ENCODE data around the gene TMPRSS13.

The TMPRSS13 gene

DNA sequence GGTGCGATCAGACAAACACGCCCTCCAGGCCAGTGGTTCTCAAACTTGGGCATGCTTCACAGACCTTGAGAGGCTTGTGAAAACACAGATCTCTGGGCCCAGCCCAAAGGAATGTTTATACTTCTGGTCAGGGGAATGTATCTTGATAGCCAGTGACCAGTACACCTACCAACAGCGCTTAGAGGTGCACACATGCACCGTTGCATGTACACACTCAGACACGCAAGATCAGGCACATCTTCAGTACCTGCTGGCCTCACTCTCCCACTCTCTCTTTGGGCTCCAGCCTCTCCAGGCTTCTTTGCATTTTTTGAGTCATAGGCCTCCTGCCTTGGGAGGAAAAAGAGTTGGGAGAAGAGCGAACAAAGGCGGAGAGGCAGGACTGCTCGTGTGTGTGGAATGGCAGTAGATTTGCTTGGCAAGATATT lies 41.0 kb downstream of the TMPRSS13 start:
- no peak for DNase-seq (ENCODE audit: low read depth)

DNA sequence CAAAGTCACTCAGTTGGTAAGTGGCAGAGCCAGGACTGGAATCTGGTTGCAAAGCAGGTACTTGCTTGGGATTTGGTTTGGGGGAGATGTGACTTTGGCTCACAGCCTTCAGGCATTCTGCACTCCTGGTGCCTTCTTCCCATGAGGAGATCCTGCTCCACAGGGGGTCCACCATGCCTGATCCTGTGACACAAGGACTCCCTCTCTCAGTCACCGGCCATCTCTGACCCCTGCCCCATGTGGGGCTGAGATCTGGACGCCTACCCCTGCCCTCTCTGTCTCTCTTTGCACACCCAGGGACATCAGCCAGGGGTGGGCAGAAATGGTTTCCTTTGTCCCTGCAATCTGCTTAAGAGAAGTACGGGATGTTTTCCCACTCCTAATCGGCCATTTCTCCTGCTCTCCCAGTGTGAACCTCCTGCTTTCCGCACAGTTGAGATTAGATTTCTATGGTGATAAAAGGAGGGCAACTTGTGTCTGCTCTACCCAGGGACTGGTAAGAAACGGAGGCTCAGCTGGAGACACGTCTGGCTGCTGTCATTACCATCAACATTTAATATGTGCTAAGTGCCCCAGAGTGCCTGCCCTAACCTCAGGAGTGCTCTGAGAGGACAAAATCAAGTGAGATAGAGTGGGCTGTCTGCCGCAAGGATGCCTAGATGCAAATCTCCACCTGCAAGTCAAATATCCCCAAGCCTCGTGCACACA lies 41.6 kb downstream of the TMPRSS13 start:
- DNase-seq (ENCODE audit: low read depth), result no peak

DNA sequence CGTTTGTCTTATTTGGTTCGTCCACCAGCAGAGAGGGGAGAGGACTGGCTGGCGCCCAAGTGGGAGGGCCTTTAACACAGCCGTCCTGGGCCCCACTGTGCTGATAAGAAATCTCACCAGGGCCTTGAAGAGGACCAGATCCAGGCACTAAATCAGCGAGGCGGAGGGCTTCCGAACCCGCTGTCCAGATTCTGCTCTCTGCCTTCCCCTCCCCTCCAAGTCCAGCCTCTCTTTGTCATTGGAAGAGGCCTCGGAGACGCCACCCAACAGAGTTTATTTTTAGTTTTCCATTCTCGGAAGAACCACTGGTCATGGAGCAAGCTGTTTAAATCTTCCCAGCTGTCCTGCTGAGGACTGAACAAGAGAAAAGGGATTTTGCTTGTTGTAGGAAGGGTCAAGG lies 43.4 kb downstream of the TMPRSS13 start:
- DNase-seq (ENCODE audit: low read depth), result no peak

DNA sequence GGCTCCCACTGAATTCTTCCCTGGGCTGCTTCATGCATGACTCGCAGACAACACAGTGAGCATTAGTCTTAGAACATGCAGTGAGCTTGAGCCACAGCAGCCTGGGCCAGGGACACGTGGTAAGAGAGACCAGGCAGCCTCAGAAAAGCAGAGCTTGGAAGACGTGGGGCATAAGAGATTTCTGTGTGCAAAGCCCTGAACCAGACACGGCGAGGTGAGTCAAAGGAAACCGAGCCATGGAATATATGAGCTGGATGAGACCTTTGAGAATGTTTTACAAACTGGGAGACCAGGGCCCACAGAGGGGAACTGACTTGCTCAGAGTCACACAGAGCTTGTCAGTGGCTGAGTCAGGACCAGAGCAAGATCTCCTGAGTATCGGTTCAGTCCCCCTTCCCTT lies 44.2 kb downstream of the TMPRSS13 start:
- no peak for DNase-seq (ENCODE audit: low read depth)

DNA sequence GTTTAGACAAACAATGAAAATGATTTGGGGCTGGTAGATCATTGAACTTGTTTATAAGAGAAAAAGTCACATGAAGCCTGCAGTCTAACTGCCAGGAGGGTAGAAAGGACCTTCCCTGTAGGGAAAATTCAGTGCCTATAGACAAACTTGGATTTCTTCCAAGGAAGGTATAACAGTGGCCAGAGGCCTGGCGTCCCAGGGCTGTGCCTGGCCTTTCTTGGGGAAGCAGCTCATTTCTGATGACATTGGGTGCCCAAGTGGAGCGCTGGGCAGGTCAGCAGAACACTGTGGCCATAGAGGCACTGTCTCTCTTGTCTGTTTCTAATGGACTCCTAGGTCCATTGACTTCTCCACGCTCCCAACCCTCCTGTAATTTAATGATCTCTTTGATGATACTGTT lies 46.1 kb downstream of the TMPRSS13 start:
- DNase-seq (ENCODE audit: low read depth), result no peak

DNA sequence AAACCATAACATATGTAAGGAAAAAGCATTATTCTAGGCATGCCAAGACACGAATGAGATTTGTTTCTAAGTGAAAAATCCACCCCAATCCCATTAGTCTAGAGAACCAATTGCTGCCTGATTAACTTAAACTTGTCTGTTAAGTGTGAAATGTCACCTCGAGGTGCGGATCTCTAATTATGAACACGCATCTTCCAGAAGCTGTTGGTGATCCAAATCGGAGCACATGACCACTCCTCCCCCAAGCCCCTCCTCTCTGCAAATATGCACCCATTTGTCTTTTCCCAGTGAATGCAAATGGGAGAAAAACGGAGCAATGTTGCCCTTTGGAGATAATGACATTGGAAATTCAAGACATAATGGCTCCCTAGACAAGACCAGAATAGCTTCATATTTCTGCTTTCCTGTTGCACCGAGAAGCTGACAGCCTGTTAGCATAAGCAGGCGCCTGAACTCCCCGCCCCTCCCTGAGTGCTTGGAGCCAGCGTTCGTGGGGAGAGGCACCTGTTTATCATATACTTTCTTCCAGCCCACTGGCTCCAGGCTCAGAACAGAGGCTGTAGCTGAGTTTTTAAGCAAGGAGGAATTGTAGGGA lies 46.8 kb downstream of the TMPRSS13 start:
- no peak for DNase-seq (ENCODE audit: low read depth)

DNA sequence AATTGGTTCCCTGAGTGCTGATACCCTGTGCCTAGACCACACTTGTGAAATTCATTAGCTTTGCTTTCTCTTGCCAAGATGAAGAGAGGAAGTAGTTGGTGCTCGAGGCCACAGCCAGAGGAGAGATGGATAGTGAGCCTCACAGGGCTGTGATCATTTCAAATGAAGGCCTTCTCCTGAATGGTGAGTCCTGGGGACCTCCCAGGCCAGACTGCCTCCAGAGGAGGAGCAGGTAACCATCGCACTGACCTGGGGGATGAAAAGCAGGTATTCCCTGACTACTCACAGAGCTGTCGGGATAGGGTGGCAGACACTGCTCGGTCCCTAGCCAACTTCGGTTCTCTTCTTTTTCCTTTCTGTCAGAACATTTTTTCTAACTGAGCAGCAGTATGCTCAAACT lies 48.0 kb downstream of the TMPRSS13 start:
- no peak for DNase-seq (ENCODE audit: low read depth)

DNA sequence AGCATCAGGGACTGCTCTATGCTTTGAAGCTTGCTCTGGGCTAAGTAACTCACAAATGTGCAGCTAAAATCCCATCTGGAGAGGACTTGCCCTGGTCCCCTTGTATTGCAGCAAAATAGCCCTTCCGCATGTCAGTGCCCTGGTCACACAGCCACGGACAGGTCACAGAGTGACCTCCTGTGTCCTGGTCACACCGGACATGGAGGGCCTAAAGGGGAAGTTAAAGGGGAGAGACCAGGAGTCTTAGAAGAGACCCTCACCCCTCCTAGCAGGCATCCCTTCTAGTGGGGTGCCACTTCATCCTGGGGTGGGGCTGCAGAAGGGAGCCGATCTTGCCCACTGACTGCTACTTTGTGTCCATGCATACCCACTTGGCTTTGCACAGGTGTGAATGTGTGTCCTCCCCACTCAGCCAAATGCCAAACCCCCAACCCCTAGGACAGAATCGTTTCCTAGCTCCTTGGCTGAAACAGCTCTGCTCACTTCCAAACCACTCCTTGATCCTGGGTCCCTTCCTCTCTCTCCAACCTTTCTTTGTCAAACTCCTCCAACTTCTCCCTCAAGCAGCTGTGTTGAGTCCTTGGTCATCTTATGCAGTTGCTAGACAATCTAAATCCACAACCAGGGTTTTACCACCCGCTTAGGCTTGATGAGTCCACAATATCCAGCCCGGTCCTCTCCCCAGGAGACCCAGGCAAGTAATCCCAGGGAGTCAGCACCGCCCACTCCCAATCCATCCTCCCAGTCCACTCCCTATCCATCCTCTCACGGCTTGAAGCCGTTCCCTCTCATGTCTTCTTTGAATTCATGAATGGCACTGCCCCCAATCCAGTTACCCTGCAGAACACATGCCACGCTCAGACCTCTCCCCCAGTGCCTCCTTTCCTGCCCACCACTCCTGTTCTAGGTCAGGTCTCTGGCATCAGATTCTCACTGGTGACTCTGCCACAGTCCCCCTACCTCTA lies 49.4 kb downstream of the TMPRSS13 start:
- no peak for DNase-seq (ENCODE audit: low read depth)

DNA sequence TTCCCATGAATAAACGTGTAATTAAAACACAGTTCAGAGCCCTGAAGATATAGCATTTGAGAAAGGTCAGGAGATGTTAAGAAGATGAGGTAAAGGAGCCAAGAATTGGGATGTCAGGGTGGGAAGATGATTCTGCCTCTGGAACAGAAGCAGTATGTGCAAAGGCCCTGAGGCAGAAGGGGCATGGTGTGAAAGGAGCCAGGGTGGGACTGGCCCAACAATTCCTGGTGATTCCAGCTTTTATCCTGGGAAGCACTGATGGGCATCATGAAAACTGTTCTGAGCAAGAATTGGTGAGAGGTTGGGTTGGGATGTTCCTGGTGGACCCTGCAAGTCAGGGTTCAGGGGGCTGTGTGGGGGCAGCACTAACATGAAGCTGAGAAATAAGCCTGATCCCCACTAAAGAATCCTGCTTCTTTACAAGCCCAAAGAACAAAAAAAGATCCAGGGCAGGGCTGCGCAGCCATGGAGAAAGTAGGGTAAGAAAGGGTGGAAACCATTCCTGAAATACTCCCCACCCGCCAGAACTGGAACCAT lies 50.2 kb downstream of the TMPRSS13 start:
- no peak for DNase-seq (ENCODE audit: low read depth)

DNA sequence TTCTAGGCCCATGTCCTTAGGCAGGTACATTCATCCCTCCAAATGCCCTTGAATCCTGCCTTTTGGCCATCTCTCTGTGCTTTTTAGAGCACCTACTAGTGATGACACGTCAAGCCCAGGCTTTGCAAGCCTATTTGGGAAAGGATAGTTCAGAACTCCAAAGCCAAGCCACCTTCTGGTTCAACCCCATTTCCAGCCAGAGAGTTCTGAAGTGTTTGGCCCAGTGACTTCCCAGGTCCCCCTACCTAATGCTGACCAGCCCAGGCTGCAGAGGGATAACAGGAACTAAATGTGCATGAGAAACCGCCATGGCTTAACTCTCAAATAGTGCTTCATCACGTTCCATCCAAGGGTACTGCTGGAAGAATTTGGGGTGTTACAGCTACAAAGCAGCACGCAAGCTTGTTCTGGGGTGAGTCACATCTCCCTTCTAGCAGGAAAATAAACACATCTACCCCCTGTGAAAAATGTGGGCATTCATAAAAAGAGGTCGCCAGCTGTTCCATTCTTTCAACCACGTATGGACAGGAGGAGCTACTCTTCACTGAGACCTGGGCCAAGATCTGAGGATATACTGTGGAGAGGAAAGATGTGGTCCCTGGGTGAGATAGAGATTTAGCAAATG lies 50.8 kb downstream of the TMPRSS13 start:
- no peak for DNase-seq (ENCODE audit: low read depth)

DNA sequence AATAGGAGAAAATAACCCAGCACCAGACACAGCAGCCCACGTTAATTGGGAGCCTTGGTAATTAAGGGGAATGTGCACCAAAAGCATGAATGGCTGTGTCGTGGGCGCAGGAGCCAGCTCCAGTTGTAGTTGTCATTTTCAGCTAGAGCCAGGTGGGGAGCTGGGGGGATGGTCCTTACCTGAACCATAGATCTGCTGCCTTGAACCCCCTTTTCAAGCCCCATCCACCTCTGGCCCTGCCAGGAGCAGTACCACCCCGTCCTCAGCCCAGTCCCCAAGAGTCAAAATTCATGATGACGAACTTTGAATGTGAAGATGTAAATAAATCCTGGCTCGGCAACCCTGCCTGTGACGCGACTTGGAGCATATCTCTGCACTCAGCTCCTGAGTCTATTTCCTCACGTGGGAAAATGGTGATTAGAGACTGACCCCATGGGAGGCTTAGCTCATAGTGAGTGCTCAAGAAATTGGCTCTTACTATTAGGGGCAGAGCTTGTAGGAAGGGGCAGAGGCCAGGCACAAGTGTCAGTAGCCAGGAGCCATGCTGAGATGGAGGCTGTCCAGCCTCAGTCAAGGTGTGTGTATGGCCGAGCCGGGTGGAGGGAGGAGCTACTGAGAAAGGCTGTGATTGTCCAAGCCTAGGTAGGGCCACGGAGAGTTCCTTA lies 52.0 kb downstream of the TMPRSS13 start:
- DNase-seq (ENCODE audit: low read depth), result no peak

DNA sequence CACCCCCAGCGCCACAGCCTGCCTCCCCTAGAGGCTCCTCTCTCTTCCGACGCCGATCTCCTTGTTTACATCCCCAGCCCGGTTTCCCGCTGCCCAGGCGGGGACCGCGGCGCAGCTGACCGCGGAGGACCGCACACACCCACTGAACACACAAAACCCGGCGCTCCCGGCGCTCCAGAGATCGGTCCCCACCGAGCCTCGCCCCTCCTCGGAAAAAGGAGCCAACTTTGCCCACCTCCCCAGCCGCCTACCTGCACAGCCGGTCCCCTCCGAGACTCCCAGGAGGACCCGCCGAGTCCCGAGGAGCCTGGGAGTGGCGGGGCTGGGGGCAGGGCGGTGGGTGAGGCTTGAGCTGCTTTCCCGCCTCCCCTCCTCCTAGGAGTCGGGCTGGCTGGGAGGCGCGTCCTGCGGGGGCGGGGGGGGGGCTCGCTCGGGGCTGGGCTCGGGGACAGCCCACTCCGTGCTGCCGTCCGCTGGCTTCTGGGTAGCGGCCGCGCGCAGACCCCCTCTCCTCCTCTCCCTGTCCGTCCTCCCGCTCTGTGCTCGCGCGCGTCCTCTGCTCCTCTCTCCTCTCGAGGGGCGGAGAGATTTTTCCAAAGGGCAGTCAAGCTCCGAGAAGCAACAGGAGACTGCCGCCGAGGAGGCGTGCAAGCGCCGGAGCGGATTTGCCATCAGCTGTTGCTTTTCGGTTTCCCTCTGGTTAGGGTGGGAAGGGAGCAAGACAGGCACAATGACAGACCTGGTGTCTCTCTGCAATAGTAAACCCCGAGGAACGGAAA lies 52.7 kb downstream of the TMPRSS13 start, which contains the start of gene FXYD6:
TSS of gene FXYD6 (minus strand) at position 318 of the 779 bp plus-strand sequence. CDS start 33,882 bp downstream, outside the sequence.
- no peak for DNase-seq (ENCODE audit: low read depth)

DNA sequence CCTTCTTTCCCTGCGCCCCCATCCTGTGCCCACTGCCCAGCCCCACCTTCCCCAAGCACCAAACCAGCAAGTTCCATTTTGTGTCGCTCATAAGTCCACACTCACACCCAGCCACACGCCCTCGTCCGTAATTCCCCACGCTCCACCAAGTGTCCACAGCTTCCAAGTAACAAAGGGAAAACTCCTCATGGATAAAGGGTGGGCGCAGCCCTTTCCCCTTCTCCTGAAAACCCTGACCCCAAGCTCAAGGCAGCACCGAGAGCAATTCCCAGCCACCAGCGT lies 53.2 kb downstream of the TMPRSS13 start:
- no peak for DNase-seq (ENCODE audit: low read depth)

DNA sequence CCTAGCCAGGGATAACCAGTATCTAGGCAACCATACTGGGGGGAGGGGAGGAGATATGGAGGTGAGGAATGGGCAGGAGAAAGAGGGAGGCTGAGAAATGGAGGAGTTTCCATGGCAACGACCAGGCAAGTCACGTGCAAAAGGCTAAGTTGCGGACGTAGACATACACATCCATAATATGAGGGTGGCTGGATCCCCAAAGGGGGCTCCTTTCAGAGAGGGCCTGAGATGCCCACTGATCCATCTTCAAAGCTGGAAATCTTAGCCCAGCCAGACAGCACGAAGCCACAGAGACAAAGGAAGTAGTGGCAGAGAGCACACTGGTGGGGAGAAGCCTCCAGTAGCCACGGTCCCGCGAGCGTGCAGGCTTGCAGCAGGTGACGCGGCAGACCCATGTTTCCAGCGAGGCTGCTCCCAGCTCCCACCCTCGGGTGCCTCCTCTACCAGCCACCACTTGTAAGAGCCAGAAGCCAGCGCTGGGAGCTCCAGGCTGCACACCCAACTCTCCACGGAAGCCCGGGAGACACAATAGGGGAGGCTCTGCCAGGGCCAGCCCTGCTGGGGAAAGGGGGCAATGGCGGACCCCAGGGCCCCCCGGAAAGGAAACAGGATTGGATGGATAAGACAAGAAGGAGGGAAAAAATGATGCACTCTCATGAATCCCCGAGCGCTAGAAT lies 53.7 kb downstream of the TMPRSS13 start:
- no peak for DNase-seq (ENCODE audit: low read depth)

DNA sequence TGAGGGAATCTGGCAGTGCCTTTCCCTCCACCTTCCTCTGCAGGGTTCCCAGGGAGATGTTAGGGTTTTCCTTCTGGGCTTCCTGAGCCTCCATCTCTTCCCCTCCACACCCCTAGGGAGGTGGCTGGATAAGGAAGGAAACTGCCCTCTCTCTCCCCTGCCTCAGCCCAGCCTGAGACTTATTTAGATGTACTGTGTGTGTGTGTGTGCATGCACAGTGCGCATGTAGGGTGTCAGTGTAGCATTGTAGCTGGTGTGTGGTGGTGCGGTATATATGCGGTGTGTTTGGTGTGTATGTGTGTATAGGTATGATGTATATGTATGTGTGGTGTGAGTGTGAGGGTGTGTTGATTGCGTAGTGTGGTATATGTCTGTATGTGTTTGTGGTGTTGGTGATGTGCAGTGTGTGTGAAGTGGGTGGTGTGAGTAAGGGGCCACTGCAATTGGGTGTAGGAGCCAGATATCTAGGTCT lies 54.3 kb downstream of the TMPRSS13 start:
- DNase-seq (ENCODE audit: low read depth), result no peak

DNA sequence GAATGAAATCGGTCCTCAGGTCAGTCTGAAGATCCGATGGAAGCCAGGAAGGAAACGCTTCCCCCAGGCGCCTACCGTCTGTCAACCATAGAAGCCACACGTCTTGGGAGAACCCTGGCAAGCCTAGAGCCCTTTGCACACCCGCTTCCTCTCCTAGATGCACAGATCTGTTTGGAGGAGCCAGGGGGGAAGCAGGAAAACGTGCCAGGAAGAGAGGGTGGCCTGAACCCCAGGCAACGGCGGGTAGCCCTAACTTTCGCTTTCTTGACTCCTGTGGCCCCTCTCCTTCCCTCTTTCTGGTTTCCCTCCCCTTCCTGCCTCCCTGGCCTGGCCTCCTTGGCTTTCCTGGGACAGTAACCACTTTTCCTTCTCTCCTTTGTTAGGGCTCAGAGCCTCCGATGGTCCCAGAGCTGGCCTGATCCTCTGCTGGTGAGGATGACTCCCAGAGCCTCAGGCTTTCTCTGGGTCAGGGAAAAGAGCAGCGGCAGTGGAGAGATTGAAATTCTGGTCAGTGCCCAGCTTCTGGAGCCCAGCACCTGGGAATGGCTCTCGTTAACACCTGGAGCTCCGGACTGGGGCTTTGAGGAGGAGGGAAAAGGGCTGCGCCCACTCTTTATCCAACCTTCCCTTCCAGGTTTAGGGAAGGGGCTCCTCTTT lies 54.8 kb downstream of the TMPRSS13 start:
- DNase-seq (ENCODE audit: low read depth), result no peak

DNA sequence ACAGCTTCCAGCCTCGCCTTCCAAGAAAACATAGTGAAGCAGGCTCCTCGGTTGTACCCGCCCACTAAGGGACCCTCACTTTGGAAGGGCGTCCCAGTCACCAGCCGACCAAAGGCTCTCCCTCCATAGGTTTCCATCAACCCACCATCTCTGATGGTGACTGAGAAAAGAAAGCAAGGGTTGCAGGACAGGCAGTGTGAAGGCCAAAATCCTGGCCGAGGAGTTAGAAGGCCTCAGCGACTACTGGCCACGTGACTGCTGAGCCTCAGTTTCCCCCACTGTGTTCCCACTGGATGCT lies 55.4 kb downstream of the TMPRSS13 start:
- DNase-seq (ENCODE audit: low read depth), result no peak

DNA sequence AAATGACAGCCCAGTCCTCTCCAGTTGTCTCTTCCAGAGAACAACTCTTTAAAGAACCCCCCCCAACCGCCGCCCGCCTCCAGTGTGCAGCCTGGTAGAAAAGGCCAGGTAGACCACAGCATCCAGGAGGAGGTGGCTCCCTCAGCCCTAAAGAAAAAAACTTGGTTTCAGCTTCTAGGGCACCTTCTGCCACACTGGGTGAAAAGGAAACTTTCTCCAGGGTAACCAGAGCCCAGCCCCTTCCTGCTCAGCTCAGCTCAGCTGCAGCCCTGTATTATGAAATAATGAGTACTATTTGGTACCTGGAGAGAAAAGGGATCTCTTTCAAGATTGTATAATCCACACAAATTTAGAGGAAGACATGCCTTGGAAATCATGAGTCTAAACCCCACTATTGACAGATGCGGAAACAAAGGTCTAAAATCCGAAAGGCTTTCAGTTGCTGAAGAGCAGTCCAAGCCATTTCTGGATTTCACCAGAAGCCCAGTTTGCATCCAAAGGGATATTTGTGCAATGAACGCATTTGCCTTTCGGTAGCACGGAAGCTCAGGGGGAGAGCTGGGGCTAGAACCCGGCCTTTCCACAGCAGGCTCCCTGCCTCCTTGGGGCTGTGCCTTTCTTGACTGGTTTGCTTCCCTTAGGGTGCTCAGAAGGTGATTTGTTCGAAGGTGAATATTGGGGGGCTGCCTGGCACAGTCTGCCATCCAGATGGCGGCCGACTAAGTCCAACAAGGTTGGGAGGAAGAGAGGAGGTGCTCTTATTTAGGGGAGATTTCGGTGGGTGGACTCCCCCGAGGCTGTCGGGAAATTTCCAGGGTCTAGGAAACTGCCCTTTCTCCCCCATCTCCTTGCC lies 56.0 kb downstream of the TMPRSS13 start:
- DNase-seq (ENCODE audit: low read depth), result no peak

DNA sequence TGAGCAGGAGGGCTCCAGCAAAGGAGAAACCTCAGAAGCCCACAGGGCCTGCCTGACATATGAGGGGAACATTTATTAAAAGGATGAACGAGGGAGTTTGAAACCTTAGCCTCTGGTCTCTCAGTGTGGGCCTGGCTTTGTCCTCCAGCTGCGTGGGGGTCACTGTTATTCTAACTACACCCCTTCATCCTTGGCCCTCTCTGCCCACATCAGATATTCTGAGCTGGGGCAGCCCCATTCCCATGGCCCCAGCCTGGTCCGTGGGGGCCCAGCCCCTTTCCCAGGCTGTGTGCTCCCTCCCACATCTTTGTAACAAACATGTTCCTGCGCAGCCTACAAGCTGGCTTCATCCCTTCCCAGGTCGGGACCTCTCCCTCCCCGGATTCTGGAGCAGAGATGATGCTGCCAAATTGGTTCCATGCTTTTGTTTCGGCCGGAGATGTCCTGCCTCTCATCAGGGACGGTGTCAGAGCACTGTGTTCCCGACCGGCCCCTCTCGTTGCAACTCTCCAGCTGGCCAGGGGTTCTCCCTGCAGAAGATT lies 56.7 kb downstream of the TMPRSS13 start:
- no peak for DNase-seq (ENCODE audit: low read depth)
